Endothelial cell of umbilical vein (primary cell): ENCODE measurements around the gene BCAR3. TPM values are rescaled to one million over a fixed set of nuclear protein-coding genes. Genes with fewer than 3 reads are reported as not detected.

Source experiments
- BruUV-seq: library from RNA; stranded (reverse); fragments of 400-500 nt; replicated peaks from 2 replicates; lab custom pipeline; 2021; lab: Mats Ljungman, UMichigan
- CTCF ChIA-PET: fragments of 300-600, 350-600 bp; sonication (Branson Sonifier 250); formaldehyde crosslinking; loops from one replicate; lab custom pipeline; 2021; ENCODE audit warnings: antibody characterized with exemption, inconsistent platforms; lab: Charles Lee
- POLR2A ChIA-PET: fragments of 300-600, 350-600 bp; sonication (Branson Sonifier 250); formaldehyde crosslinking; loops from one replicate; lab custom pipeline; 2021; ENCODE audit warnings: antibody characterized with exemption, inconsistent platforms; lab: Charles Lee
- DNase-seq: peaks from one replicate; pipeline ENCODE4 v3.0.0-alpha.2; 2011; ENCODE audit warnings: low read depth, low spot score
- FAIRE-seq: peaks from 2 replicates; lab custom pipeline; 2011; peaks lifted over from hg19 to GRCh38; lab: Jason Lieb, UNC
- H2AFZ ChIP-seq: 2 replicates; pipeline ENCODE4 v1.6.0; 2012; ENCODE audit warnings: low read depth, low read length, control low read depth, inconsistent platforms
- H3K27ac ChIP-seq: 2 replicates; pipeline ENCODE4 v1.5.1; 2011; ENCODE audit warnings: low read depth, mild to moderate bottlenecking, control low read depth, low read length, moderate library complexity; ENCODE audit not compliant: insufficient read depth
- H3K27me3 ChIP-seq, 2 experiments: 2 replicates each; pipeline versions ENCODE4 v1.6.0 to v1.6.1; 2011; ENCODE audit warnings: low read length in 2 of 2, mixed read lengths in 1 of 2; ENCODE audit not compliant: control insufficient read depth in 2 of 2, insufficient read depth in 2 of 2
- H3K36me3 ChIP-seq, 2 experiments: 2 replicates in 1 of 2; 3 replicates in 1 of 2; pipeline ENCODE4 v1.5.1; 2011; ENCODE audit warnings: low read length in 2 of 2, mild to moderate bottlenecking in 1 of 2, moderate library complexity in 1 of 2; ENCODE audit not compliant: control insufficient read depth in 2 of 2, insufficient read depth in 2 of 2; ENCODE audit errors: extremely low read depth in 1 of 2
- H3K4me1 ChIP-seq: 3 replicates; pipeline ENCODE4 v1.5.1; 2011; ENCODE audit warnings: mild to moderate bottlenecking, low read length; ENCODE audit not compliant: control insufficient read depth, insufficient read depth; ENCODE audit errors: extremely low read depth
- H3K4me2 ChIP-seq: 2 replicates; pipeline ENCODE4 v1.6.1; 2011; ENCODE audit warnings: low read length, control low read depth, mixed read lengths; ENCODE audit not compliant: insufficient read depth
- H3K4me3 ChIP-seq, 3 experiments: fragments of 200-600 bp in 1 of 3; sonication (generic), shearing (Covaris generic) in 1 of 3; replicated peaks in 1 of 3; 2 replicates each; pipeline ENCODE4 v1.5.1; 2011 to 2016; ENCODE audit warnings: control low read depth in 3 of 3, low read length in 3 of 3, mild to moderate bottlenecking in 2 of 3, inconsistent platforms in 1 of 3, low read depth in 1 of 3, moderate library complexity in 1 of 3; ENCODE audit not compliant: insufficient read depth in 1 of 3
- H3K79me2 ChIP-seq: 2 replicates; pipeline ENCODE4 v1.6.0; 2012; ENCODE audit warnings: low read length, inconsistent platforms; ENCODE audit not compliant: control insufficient read depth, insufficient read depth
- H3K9ac ChIP-seq: replicated peaks from 2 replicates; pipeline ENCODE3; 2011; ENCODE audit warnings: low read length, control low read depth; ENCODE audit not compliant: insufficient read depth; ENCODE audit errors: extremely low read depth
- H3K9me1 ChIP-seq: replicated peaks from 3 replicates; pipeline ENCODE4 v1.6.0; 2011; ENCODE audit warnings: mild to moderate bottlenecking, low read length; ENCODE audit not compliant: control insufficient read depth, insufficient read depth; ENCODE audit errors: extremely low read depth
- H3K9me3 ChIP-seq: replicated peaks from 2 replicates; pipeline ENCODE4 v1.5.1; 2012; ENCODE audit warnings: low read length, inconsistent platforms; ENCODE audit not compliant: control insufficient read depth, insufficient read depth
- H4K20me1 ChIP-seq: replicated peaks from 2 replicates; pipeline ENCODE3; 2011; ENCODE audit warnings: mild to moderate bottlenecking, low read length; ENCODE audit not compliant: control insufficient read depth, insufficient read depth; ENCODE audit errors: extremely low read depth
- EZH2 ChIP-seq: IDR thresholded peaks from 2 replicates; pipeline ENCODE4 v1.6.1; 2012; ENCODE audit warnings: borderline replicate concordance, low read depth, mild to moderate bottlenecking, moderate library complexity, low read length, inconsistent platforms; ENCODE audit not compliant: severe bottlenecking
- FOS ChIP-seq: IDR thresholded peaks from 2 replicates; pipeline ENCODE4 v1.6.1; 2011; ENCODE audit warnings: mild to moderate bottlenecking, low read length, moderate library complexity, borderline replicate concordance; ENCODE audit not compliant: insufficient read depth
- GATA2 ChIP-seq: IDR thresholded peaks from 2 replicates; pipeline ENCODE4 v1.7.0; 2011; ENCODE audit warnings: low read depth, mild to moderate bottlenecking, moderate library complexity, mixed read lengths, low read length; ENCODE audit not compliant: insufficient read length, insufficient read depth
- JUN ChIP-seq: IDR thresholded peaks from 2 replicates; pipeline ENCODE4 v1.6.1; 2011; ENCODE audit warnings: borderline replicate concordance, low read depth; ENCODE audit not compliant: insufficient read length, insufficient read depth
- POLR2A ChIP-seq: IDR thresholded peaks from 2 replicates; pipeline ENCODE4 v1.6.1; 2012; ENCODE audit warnings: low read depth, mild to moderate bottlenecking, control low read depth, low read length
- POLR2AphosphoS5 ChIP-seq: IDR thresholded peaks from 2 replicates; pipeline ENCODE4 v1.6.1; 2012; ENCODE audit warnings: low read depth, mild to moderate bottlenecking, control low read depth, low read length, moderate library complexity; ENCODE audit not compliant: insufficient read depth
- dilution Hi-C: fragments of 300-500 bp; cut with MboI; formaldehyde crosslinking; loops from one replicate; pipeline ENCODE4 v1.15.0; 2019; ENCODE audit warnings: low sequenced_read_pairs; ENCODE audit not compliant: extremely low pct_ligation_motif_present
- intact Hi-C: fragments of 100-400 bp; cut with micrococcal nuclease; formaldehyde crosslinking; loops from one replicate; pipeline ENCODE4 v1.10.0; 2022
- polyA plus RNA-seq, 4 experiments: library from polyadenylated mRNA; depleted of rRNA in 3 of 4; stranded (reverse) in 3 of 4; unstranded in 1 of 4; fragments of >200 nt; gene quantifications; 2 replicates each; pipeline versions ENCODE4 v1.2.1 to v1.2.3, GENCODE V29; 2011 to 2012; ENCODE audit warnings: missing spikeins in 1 of 4
- total RNA-seq: library from RNA; stranded (reverse); gene quantifications from 2 replicates; pipeline ENCODE4 v1.2.3, GENCODE V29; 2021

The BCAR3 gene
- total and polyA plus RNA-seq, 2 donors (not counting 3 experiments of a cell fraction or from before 2014, with no cell fraction given), result 17.5 to 32.9 TPM

- dilution Hi-C loops, result no loop called here
- H3K9me3 ChIP-seq, result no peaks in the 10 kb centered on the region
- no peaks in the 10 kb centered on the region for H3K9me1 ChIP-seq
- POLR2A ChIA-PET, result no interaction called here
- intact Hi-C loops, result no loop called here
- no peaks in the 10 kb centered on the region for H3K79me2 ChIP-seq
- peaks cover 5 to 25% of the 10 kb centered on the region in 2 experiments for H3K36me3 ChIP-seq
- peaks cover 27% of the 10 kb centered on the region for H3K4me1 ChIP-seq
- DNase-seq (no peak), FAIRE-seq (no peak)
- no TSS peak for BruUV-seq
- no peak overlapping the region for H2AFZ ChIP-seq
- H3K27ac ChIP-seq, result no peak overlapping the region
- no peak overlapping the region for H3K4me3 ChIP-seq
- peaks cover 3% of the 10 kb centered on the region for H4K20me1 ChIP-seq
- H3K4me2 ChIP-seq, result no peak overlapping the region
- TF ChIP-seq GATA2, result no peak
- H3K9ac ChIP-seq, result no peak overlapping the region
- CTCF ChIA-PET, result no interaction called here
- no peaks in the 10 kb centered on the region for H3K27me3 ChIP-seq
Observed at GRCh38 chr1:93559045-93559444, 122.6 kb downstream of the BCAR3 start.

DNA sequence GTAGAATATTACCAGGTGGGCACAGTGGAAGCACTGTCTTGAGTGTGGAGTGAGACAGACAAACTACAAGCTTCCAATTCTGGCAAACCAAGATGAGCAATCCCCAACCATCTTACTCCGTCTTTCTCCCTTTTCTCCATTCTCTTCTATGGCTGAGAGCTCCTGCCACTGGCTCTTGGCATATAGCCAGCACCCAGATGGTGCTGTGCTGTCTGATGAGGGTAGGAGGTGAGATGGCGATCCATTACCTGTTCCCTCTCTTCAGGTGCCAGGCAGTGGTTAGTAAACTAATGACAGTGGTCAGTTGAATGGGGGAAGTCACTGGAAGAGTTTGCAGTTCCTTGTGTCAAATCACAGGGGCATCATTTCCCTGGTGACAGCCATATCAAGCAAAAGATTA is 125.3 kb downstream of the BCAR3 start:
- H4K20me1 ChIP-seq, result peaks cover 3% of the 10 kb centered on the region
- no peak overlapping the region for H3K9ac ChIP-seq
- H3K4me2 ChIP-seq, result no peak overlapping the region
- H3K4me1 ChIP-seq, result peaks cover 55% of the 10 kb centered on the region
- FAIRE-seq (no peak), DNase-seq (no peak)
- no peaks in the 10 kb centered on the region for H3K9me1 ChIP-seq
- POLR2A ChIA-PET, result no interaction called here
- H3K27me3 ChIP-seq, result no peaks in the 10 kb centered on the region
- no peak for TF ChIP-seq EZH2
- peak; percentile 35 for TF ChIP-seq POLR2A
- TF ChIP-seq POLR2AphosphoS5, result peak; percentile 30
- no peak for TF ChIP-seq GATA2
- no peak for TF ChIP-seq FOS
- no peak for TF ChIP-seq JUN
- dilution Hi-C loops, result no loop called here
- H3K9me3 ChIP-seq, result no peaks in the 10 kb centered on the region
- H3K27ac ChIP-seq, result no peak overlapping the region
- H3K4me3 ChIP-seq, result no peak overlapping the region
- CTCF ChIA-PET, result interaction anchor here (0.6 to 1.2 kb wide), 2 partner anchors 9 to 291 kb away, joined by 3 read pairs; no protein-coding TSS in a partner anchor
- H3K79me2 ChIP-seq, result no peaks in the 10 kb centered on the region
- BruUV-seq, result no TSS peak
- H2AFZ ChIP-seq, result no peak overlapping the region
- H3K36me3 ChIP-seq, result peaks cover 3 to 19% of the 10 kb centered on the region in 2 experiments
- intact Hi-C loops, result no loop called here
